Measurements from ENCODE around the gene ZC3H12A. TPM values are rescaled to one million over a fixed set of nuclear protein-coding genes. Genes with fewer than 3 reads are reported as not detected.
A peak's percentile ranks its signal among the peaks of the same experiment; 100 is the strongest.

Gene ZC3H12A
- total and polyA plus RNA-seq, 7 experiments from 2014 or later = 4.4 to 122 (median 38.2) TPM

DNA sequence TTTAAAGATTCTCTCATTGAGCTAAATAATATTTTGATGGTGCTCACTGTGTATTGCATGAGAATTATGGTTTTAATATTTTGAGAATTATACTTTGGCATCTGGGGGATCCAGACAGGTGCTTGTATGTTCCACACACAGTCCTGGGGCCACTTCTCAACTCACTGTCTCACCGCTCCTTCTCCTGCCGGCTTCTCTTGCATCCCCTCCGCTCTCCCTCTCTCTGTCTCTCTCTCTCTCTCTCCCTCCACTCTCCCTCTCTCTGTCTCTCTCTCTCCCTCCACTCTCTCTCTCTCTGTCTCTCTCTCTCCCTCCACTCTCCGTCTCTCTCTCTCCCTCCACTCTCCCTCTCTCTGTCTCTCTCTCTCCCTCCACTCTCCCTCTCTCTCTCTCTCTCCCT is 32.2 kb upstream of the ZC3H12A start:
- Histone ChIP-seq H3K27me3 (ENCODE audit: control insufficient read depth in 2 of 2, insufficient read depth in 2 of 2, low read length in 2 of 2) (no peaks in the 10 kb centered on the region), H3K27ac (ENCODE audit: low read depth, low read length) (no peak overlapping the region), H3K9me3 (ENCODE audit: control insufficient read depth in 2 of 3, low read length in 3 of 3) (no peaks in the 10 kb centered on the region), H3K4me3 (ENCODE audit: low read length) (no peak overlapping the region), H3K4me1 (ENCODE audit: control insufficient read depth in 2 of 2, insufficient read depth in 2 of 2, low read length in 2 of 2) (no peaks in the 10 kb centered on the region), H3K36me3 (ENCODE audit: control insufficient read depth in 2 of 3, insufficient read depth in 3 of 3, low read length in 3 of 3) (no peaks in the 10 kb centered on the region)
- Mint-ChIP-seq H3K4me3 (no peak overlapping the region), H3K36me3 (no peaks in the 10 kb centered on the region), H3K4me1 (no peaks in the 10 kb centered on the region), H3K27me3 (peaks cover 8 to 33% (median 27%) of the 10 kb centered on the region in 5 donors), H3K9me3 (no peaks in the 10 kb centered on the region), H3K27ac (no peak overlapping the region)
- CTCF ChIA-PET = no interaction called here
- no peak for ATAC-seq
- POLR2A ChIA-PET = no interaction called here
- intact Hi-C loops (cut with micrococcal nuclease) = no loop called here
- no peak for DNase-seq

DNA sequence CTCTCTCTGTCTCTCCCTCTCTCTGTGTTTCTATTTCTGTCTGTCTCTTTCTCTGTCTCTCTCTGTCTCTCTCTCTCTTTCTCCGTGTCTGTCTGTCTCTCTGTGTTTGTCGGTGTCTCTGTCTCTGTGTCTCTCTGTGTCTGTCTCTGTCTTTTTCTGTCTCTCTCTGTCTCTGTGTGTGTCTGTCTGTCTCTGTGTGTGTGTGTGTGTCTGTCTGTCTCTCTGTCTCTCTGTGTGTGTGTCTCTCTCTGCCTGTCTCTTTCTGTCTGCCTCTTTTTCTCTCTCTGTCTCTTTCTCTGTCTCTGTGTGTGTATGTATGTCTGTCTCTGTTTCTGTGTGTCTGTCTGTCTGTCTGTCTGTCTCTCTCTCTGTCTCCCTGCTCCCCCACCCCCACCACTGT is 31.7 kb upstream of the ZC3H12A start:
- intact Hi-C loops (cut with micrococcal nuclease) = no loop called here
- ChIA-PET POLR2A (no interaction called here), CTCF (no interaction called here)
- H3K36me3 Mint-ChIP-seq = no peaks in the 10 kb centered on the region
- no peak overlapping the region for H3K27ac Mint-ChIP-seq
- Histone ChIP-seq H3K4me3 (ENCODE audit: low read length) (no peak overlapping the region), H3K9me3 (ENCODE audit: control insufficient read depth in 2 of 3, low read length in 3 of 3) (no peaks in the 10 kb centered on the region), H3K27me3 (ENCODE audit: control insufficient read depth in 2 of 2, insufficient read depth in 2 of 2, low read length in 2 of 2) (no peaks in the 10 kb centered on the region), H3K4me1 (ENCODE audit: control insufficient read depth in 2 of 2, insufficient read depth in 2 of 2, low read length in 2 of 2) (no peaks in the 10 kb centered on the region), H3K36me3 (ENCODE audit: control insufficient read depth in 2 of 3, insufficient read depth in 3 of 3, low read length in 3 of 3) (no peaks in the 10 kb centered on the region), H3K27ac (ENCODE audit: low read depth, low read length) (no peak overlapping the region)
- no peak for ATAC-seq
- no peaks in the 10 kb centered on the region for H3K4me1 Mint-ChIP-seq
- no peak overlapping the region for H3K4me3 Mint-ChIP-seq
- no peaks in the 10 kb centered on the region for H3K9me3 Mint-ChIP-seq
- DNase-seq = no peak
- peaks cover 7 to 30% (median 27%) of the 10 kb centered on the region in 5 donors for H3K27me3 Mint-ChIP-seq

DNA sequence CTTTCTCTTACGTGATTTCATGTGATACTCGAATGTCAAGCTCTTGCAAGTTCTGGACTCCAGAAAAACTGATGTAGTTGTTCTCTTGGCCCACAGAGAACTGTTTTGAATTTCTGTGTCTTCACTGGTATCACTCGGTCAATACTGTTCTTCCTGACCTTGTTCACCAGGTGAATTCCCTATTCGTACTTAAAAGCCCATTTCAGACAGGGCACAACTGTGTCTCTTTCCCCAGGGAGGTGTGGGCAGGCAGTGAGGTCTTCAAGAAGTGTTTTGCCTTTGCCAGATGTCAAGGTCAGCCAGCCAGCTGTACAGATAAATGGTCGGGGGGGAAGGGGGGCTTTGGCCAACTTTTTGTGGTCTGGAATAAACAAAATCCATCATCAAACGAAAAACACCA is 27.5 kb upstream of the ZC3H12A start:
- peaks cover 0 to 8% of the 10 kb centered on the region in 2 donors for H3K4me1 ChIP-seq (ENCODE audit: control insufficient read depth in 2 of 2, insufficient read depth in 2 of 2, low read length in 2 of 2)
- ChIA-PET POLR2A (no interaction called here), CTCF (no interaction called here)
- no peaks in the 10 kb centered on the region for H3K27me3 ChIP-seq (ENCODE audit: control insufficient read depth in 2 of 2, insufficient read depth in 2 of 2, low read length in 2 of 2)
- peaks cover 7 to 26% (median 17%) of the 10 kb centered on the region in 5 donors for H3K27me3 Mint-ChIP-seq
- no peaks in the 10 kb centered on the region for H3K36me3 ChIP-seq (ENCODE audit: control insufficient read depth in 2 of 3, insufficient read depth in 3 of 3, low read length in 3 of 3)
- H3K9me3 Mint-ChIP-seq = no peaks in the 10 kb centered on the region
- no peak overlapping the region for H3K27ac Mint-ChIP-seq
- no peak overlapping the region for H3K27ac ChIP-seq (ENCODE audit: low read depth, low read length)
- H3K4me3 Mint-ChIP-seq = no peak overlapping the region
- no peaks in the 10 kb centered on the region for H3K9me3 ChIP-seq (ENCODE audit: control insufficient read depth in 2 of 3, low read length in 3 of 3)
- ATAC-seq (no peak), DNase-seq (no peak)
- no peaks in the 10 kb centered on the region for H3K36me3 Mint-ChIP-seq
- peaks cover 0 to 13% (median 10%) of the 10 kb centered on the region in 7 donors for H3K4me1 Mint-ChIP-seq
- H3K4me3 ChIP-seq (ENCODE audit: low read length) = no peak overlapping the region
- intact Hi-C loops (cut with micrococcal nuclease) = no loop called here

DNA sequence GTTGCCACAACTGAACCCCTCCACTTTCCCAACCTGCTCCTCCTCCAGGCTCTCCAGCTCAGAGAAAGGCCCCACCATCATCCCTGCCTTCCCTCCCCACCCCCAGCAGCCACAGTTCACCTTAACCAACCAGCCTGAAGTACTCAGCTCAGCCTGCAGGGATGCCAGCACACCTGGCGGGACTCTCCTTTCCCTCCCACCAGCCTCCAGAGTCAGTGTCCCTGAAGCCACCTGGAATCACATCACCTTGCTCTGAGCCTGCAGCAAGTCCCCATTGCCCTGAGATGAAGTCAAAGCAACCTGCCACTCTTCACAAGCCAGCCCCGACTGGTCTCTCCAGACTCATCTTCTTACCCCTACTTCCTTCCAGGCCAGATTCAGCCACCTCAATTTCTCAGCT is 26.2 kb upstream of the ZC3H12A start:
- ATAC-seq (no peak), DNase-seq (no peak)
- intact Hi-C loops (cut with micrococcal nuclease) = no loop called here
- H3K27me3 Mint-ChIP-seq = peaks cover 0 to 16% (median 9%) of the 10 kb centered on the region in 5 donors
- H3K27ac ChIP-seq (ENCODE audit: low read depth, low read length) = no peak overlapping the region
- no peak overlapping the region for H3K4me3 ChIP-seq (ENCODE audit: low read length)
- H3K27me3 ChIP-seq (ENCODE audit: control insufficient read depth in 2 of 2, insufficient read depth in 2 of 2, low read length in 2 of 2) = no peaks in the 10 kb centered on the region
- H3K4me3 Mint-ChIP-seq = no peak overlapping the region
- no peak overlapping the region for H3K27ac Mint-ChIP-seq
- H3K9me3 ChIP-seq (ENCODE audit: control insufficient read depth in 2 of 3, low read length in 3 of 3) = no peaks in the 10 kb centered on the region
- H3K4me1 ChIP-seq (ENCODE audit: control insufficient read depth in 2 of 2, insufficient read depth in 2 of 2, low read length in 2 of 2) = peaks cover 0 to 8% of the 10 kb centered on the region in 2 donors
- peaks cover 0 to 13% (median 10%) of the 10 kb centered on the region in 7 donors for H3K4me1 Mint-ChIP-seq
- no peaks in the 10 kb centered on the region for H3K36me3 ChIP-seq (ENCODE audit: control insufficient read depth in 2 of 3, insufficient read depth in 3 of 3, low read length in 3 of 3)
- H3K36me3 Mint-ChIP-seq = no peaks in the 10 kb centered on the region
- ChIA-PET CTCF (interaction anchor here (14.5 kb wide), 1 partner anchor 40 kb away, joined by 249 read pairs; no protein-coding TSS in a partner anchor), POLR2A (no interaction called here)
- no peaks in the 10 kb centered on the region for H3K9me3 Mint-ChIP-seq

DNA sequence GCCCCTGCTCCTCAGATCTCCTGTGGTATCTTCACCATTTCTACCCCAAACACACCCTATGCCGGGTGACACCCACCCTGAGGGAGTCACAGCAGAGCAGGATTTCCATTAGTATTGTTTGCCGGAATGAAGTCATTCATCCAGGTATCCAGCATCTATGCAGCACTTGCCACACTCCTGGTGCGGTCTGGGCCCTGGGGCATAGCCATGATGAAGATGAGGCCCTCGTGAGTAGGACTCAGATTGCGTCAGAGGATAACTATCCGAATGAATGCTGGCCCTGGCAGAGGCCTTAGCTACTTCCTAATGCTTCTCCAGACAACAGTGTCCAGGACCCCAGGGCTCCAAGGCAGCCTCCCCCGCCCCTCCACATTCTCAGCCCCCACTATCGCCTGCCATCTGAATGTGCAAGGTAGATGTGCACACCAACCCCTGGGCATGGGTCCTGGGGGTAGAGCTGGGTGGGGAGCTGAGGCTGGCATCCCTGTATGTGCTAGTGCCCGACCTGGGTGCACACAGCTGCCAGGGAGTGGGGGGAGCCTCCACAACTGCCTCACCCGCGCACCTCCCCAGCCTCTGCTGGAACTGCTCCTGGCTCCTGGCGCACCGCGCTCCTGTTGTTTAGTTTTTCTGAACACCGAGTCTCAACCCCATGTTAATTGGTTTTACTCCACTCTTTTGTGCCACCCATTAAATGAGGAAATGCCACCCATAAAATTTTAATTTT is 25.5 kb upstream of the ZC3H12A start:
- Mint-ChIP-seq H3K27ac (peak overlapping the region in 2 of 9 donors; percentile 28 to 76), H3K4me1 (peaks cover 0 to 13% (median 10%) of the 10 kb centered on the region in 7 donors), H3K9me3 (no peaks in the 10 kb centered on the region), H3K36me3 (no peaks in the 10 kb centered on the region), H3K4me3 (no peak overlapping the region), H3K27me3 (peaks cover 0 to 15% (median 8%) of the 10 kb centered on the region in 5 donors)
- no peak overlapping the region for H3K4me3 ChIP-seq (ENCODE audit: low read length)
- POLR2A ChIA-PET = no interaction called here
- H3K27me3 ChIP-seq (ENCODE audit: control insufficient read depth in 2 of 2, insufficient read depth in 2 of 2, low read length in 2 of 2) = no peaks in the 10 kb centered on the region
- ATAC-seq = no peak
- H3K4me1 ChIP-seq (ENCODE audit: control insufficient read depth in 2 of 2, insufficient read depth in 2 of 2, low read length in 2 of 2) = peaks cover 0 to 8% of the 10 kb centered on the region in 2 donors
- H3K9me3 ChIP-seq (ENCODE audit: control insufficient read depth in 2 of 3, low read length in 3 of 3) = no peaks in the 10 kb centered on the region
- no peak for DNase-seq
- no peaks in the 10 kb centered on the region for H3K36me3 ChIP-seq (ENCODE audit: control insufficient read depth in 2 of 3, insufficient read depth in 3 of 3, low read length in 3 of 3)
- intact Hi-C loops (cut with micrococcal nuclease) = no loop called here
- H3K27ac ChIP-seq (ENCODE audit: low read depth, low read length) = no peak overlapping the region
- CTCF ChIA-PET = interaction anchor here (14.5 kb wide), 1 partner anchor 39 kb away, joined by 249 read pairs; no protein-coding TSS in a partner anchor

DNA sequence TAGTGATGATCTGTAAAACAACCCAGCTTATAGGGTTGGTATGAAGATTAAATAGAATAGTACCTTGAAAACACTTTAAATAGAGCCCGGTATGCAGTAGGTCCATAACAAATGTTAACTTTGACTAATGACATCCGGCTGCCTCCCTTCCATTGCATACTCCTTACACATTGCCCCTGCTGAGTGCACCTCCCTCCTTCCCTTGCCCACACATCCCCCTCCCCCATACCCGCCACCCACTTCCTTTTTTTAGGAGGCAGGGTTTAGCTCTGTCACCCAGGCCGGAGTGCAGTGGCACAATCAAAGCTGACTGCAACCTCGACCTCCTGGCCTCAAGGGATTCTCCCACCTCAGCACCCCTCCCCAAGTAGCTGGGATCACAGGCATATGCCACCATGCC is 24.4 kb upstream of the ZC3H12A start:
- Mint-ChIP-seq H3K36me3 (peaks cover 0 to 4% (median 0%) of the 10 kb centered on the region in 5 donors), H3K27ac (peak overlapping the region in 7 of 9 donors; percentile 10 to 77 (median 38)), H3K4me1 (peaks cover 5 to 17% (median 13%) of the 10 kb centered on the region in 7 donors), H3K27me3 (peaks cover 0 to 15% (median 8%) of the 10 kb centered on the region in 5 donors), H3K9me3 (no peaks in the 10 kb centered on the region), H3K4me3 (peak overlapping the region in 6 of 10 donors; percentile 29 to 65 (median 48))
- H3K27ac ChIP-seq (ENCODE audit: low read depth, low read length) = no peak overlapping the region
- peaks cover 0 to 8% of the 10 kb centered on the region in 2 donors for H3K4me1 ChIP-seq (ENCODE audit: control insufficient read depth in 2 of 2, insufficient read depth in 2 of 2, low read length in 2 of 2)
- intact Hi-C loops (cut with micrococcal nuclease) = no loop called here
- POLR2A ChIA-PET = interaction anchor here (0.7 to 2.0 kb wide), 2 partner anchors 28 to 34 kb away, joined by 3 to 7 read pairs; no protein-coding TSS in a partner anchor
- CTCF ChIA-PET = interaction anchor here (14.5 kb wide), 1 partner anchor 38 kb away, joined by 249 read pairs; no protein-coding TSS in a partner anchor
- H3K4me3 ChIP-seq (ENCODE audit: low read length) = no peak overlapping the region
- ATAC-seq = peak; percentile 82
- no peaks in the 10 kb centered on the region for H3K36me3 ChIP-seq (ENCODE audit: control insufficient read depth in 2 of 3, insufficient read depth in 3 of 3, low read length in 3 of 3)
- peak in 6 of 9 donors; percentile 20 to 48 (median 39) for DNase-seq
- H3K27me3 ChIP-seq (ENCODE audit: control insufficient read depth in 2 of 2, insufficient read depth in 2 of 2, low read length in 2 of 2) = no peaks in the 10 kb centered on the region
- no peaks in the 10 kb centered on the region for H3K9me3 ChIP-seq (ENCODE audit: control insufficient read depth in 2 of 3, low read length in 3 of 3)
